NCI-H1436 (cell line): Measurements from ENCODE around the gene FMC1.
"Not testable (repeated sequence)": the region's sequence is repeated elsewhere in the genome, so short reads cannot be mapped to it uniquely, and the experiment has no call there.

Experiments
- DNase-seq: peaks from one replicate; lab custom pipeline; 2025; lab: John Stamatoyannopoulos, UW

FMC1 gene

DNA sequence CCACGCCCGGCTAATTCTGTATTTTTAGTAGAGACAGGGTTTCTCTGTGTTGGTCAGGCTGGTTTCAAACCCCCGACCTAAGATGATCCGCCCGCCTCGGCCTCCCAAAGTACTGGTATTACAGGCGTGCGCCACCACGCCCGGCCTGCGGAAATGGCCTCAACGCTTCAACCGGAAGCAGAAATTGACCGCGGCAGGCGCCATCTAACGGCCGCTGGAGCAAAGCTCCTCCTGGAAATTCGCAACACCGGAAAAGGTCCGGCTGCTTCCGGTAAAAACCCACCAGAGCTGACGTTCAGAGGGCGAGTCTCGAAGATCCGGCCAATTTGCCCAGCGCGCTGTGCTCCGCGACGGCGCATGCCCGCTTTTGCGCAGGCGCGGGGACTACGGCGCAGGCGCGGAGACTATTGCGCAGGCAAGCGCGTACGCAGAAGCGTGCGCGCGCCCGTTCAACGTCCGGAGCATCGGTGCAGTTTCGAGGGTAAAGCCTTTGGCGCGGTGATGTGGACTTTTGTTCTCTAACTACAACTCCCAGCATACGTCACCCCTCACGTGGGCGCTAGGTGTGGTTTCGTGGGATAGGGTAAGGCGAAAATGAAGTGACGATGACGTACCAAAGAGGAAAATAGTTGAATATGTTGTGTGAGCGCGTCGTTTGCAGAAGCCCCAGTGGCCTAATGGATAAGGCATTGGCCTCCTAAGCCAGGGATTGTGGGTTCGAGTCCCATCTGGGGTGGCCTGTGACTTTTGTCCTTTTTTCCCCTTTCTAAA is 915 bp upstream of the FMC1 start:
- DNase-seq = peak; percentile 98

DNA sequence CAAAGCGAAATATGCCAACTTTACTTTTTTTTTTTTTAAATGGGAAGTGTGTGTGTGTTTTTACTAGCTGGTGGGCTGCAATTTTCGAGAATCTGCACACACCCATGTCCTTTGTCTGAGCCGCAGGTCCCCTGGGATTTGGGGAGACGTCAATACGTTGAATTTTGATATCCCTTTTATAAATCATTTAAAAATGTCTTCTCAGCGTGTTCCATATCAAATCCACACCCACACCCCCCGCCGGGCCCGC is 404 bp upstream of the FMC1 start:
- no peak for DNase-seq

DNA sequence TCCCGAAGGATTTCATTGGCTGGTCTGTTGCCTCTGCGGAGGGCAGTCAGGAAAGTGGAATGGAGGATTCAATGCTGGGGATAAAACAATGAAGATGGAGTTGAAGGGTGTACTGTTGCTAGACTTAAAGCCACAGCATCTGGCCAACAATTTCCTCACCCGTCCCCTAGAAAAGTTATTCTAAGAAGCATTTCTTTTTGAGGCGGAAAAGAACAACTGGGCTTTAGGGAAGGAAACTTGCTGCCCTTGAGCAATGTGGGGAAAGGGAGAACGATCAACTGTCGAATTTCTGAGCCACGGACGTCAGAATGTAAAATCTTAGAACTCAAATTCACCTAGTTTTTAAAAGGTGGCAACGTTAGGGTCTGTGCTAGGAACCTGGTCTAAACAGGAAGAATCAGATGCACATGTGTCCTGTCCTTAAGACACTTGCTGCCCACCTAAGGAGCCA is 664 bp downstream of the FMC1 start:
- no peak for DNase-seq

DNA sequence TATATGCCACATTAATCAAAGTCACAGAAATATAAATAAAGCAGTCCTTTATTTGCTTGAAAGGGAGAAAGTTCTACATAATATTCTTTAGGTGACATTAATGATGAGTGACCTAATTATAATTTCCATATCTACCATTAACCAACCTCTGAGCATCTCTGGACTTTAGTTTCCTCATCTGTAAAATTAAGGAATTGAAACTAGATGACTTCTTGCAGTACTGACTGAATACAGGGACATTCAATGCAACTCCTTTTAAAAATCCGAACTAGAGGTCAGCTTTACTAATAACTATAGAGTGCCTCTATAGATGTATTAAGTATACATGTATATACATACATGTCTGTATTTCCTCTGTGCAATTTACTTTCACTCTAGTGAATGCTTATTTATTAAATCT is 3.9 kb downstream of the FMC1 start:
- no peak for DNase-seq

DNA sequence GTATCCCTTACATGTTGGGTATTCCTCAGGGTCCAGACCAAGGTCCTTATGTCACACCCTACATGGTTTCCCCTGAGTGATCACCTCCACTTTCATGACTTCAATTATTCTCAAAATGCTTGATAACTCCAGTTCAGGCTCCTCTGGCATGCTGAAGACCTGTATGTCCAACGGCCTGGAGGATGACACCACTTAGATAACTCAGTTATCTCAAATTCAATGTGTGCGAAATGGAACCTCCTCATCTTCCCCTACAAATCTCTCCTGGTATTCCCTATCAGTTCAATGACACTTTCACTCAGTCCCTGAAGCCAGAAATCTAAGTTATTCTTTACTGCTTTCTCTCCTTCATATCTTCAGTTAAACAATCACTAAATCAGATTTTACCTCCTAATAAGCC is 9.9 kb downstream of the FMC1 start:
- no peak for DNase-seq

DNA sequence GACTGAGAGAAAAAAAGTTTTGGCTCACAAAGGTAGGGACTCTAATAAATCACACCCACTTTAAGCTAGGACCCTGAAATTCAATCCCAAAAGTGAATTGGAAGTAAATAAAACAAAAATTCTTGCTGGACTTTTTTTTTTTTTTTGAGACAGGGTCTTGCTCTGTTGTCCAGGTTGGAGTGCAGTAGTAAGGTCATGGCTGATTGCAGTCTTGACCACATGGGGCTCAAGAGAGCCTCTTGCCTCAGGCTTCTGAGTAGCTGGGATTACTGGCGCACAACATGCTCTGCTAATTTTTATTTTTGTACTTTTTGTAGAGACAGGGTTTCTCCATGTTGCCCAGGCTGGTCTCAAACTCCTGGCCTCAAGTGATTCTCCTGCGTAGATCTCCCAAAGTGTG is 13.6 kb downstream of the FMC1 start:
- no peak for DNase-seq

DNA sequence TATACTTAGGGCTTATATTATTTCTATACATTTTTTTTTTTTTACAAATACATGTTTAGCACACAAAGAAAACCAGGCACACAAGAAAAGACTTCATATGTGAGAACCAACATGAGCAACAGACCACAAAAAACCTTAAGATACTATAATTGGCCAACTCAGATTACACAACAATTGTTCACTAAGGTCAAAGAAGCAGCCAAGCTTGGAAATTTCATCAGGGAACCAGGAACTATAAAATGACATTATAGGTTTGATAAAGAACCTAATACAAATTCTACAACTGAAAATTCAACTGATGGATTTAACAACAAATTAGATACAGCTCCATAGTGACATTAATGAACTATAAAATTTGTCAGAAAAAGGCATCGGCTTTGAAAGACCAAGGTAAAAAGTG is 14.2 kb downstream of the FMC1 start:
- DNase-seq = no peak

DNA sequence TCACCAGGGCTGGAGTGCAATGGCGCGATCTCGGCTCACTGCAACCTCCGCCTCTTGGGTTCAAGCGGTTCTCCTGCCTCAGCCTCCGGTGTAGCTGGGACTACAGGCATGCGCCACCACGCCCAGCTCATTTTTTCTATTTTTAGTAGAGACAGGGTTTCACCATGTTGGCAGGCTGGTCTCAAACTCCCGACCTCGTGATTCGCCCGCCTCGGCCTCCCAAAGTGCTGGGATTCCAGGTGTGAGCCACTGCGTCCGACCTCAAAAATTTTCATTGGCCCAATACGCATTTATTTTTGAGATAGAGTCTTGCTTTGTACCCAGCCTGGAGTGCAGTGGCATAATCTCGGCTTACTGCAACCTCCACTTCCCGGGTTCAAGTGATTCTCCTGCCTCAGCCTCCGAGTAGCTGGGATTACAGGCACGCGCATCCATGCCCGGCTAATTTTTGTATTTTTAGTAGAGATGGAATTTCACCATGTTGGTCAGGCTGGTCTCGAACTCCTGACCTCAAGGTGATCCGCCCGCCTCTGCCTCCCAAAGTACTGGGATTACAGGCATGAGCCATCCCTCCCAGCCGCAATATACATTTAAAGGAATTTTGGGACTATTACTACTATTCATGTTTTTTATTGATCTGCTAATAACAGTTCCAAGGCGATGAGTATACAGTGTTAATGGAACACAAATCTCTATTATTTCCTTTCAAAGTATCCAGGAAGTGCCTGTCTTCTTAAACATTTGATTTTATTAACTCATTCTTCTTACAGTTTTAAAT is 16.8 kb downstream of the FMC1 start:
- not testable (repeated sequence) for DNase-seq

DNA sequence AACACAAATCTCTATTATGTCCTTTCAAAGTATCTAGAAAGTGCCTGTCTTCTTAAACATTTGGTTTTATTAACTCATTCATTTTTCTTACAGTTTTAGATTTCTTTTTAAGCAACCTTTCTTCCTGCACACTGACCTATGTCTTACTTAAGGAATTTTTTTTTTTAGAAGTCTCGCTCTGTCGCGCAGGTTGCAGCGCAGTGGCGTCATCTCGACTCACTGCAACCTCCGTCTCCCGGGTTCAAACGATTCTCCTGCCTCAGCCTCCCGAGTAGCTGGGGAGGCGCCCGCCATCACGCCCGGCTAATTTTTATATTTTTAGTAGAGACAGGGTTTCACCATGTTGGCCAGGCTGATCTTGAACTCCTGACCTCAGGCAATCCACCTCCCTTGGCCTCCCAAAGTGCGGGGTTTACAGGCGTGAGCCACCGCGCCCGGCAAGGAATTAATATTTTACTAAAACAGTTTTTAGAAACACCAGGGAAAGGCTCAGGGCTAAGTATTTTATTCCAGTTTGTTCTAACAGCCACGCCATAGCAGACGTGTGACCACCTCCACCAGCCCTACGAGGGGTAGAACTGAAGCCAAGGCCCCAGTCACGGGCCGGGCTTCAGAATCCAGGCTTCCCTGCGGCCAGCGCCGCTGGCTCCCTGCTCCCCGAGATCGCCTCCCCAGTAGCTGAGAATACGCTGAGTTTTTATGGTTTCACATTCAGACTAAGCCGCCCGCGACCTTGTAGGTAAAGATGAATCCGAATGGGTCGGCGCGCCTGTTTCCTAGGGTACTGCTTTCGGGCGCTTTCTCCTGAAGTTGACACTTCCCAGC is 17.6 kb downstream of the FMC1 start:
- peak; percentile 6 for DNase-seq

DNA sequence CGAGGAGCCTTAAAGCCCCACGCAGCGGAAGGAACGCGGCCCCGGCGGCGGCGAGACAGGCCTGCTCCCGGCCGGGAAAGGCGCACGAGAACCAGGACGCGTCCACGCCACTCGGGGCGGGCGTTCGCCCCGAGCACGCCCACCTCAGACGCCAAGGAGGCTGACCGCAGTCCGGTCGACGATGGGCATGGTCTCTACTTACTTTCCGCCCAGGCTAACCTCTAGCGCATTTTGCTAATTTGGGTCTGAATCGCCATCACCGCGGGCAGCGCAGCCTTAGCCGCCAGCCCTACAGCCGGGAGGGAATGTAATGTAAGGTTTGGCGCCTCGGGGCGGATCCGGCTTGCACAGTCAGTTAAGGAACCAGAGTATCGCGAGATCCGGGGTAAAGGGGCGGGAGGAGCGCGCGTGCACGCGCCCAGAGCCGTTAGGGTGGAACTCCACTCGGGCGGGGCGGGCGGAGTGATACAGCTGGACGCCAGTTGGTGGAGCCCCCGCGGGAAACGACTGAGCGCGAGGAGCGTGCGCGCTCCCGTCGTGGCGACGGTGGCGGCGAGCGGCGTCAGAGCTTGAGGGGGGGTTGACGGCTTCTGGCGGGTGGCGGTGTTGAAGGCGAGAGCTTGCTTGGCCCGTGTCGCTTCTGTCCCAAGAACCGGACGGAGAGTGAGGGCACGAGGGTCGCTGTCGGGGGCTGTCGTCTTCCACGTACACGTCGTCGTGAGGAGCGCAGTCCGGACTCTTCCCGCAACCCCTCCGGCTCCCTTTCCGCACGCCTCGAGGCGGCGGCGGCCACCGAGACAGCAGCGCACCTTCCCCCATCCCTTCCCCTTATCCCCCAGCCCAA is 18.5 kb downstream of the FMC1 start, which contains the start of gene LUC7L2:
Gene LUC7L2, plus strand, starts transcription at position 529 of the 844 bp plus-strand sequence. CDS start 368 bp downstream, outside the sequence.
- peak; percentile 96 for DNase-seq

DNA sequence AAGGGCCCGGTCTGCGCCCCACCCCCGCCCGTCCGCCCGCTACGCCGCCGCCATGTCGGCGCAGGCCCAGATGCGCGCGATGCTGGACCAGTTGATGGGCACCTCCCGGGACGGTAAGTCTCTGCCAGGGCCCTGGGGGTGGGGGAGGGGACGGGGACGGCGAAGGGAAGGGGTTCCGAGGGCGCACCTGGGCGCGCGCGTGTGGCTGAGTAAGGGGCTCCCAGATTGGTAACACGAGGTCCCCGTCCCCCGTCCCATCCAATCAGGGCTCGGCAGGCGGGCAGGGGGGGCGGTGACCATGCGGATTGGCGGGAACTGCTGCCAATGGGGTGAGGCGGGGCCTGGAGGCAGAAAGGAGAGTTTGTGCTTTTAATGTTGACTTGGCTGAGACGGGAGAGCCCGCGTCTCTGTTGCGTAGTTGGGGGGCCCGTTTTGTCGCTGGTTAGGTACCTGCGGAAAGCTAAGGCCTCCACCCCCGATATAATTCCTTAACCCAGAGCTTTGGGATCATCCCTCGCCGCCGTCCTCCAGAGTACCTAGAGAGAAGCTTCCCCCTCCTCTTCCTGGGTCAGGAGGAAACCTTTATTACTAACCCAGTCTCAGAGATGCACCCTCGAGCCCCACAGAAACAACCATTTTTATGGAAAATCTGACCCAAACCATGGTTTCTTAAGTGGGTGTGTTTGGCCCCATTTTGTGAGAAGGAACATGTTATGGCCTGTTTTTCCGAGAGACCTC is 19.2 kb downstream of the FMC1 start:
- DNase-seq = peak; percentile 97

DNA sequence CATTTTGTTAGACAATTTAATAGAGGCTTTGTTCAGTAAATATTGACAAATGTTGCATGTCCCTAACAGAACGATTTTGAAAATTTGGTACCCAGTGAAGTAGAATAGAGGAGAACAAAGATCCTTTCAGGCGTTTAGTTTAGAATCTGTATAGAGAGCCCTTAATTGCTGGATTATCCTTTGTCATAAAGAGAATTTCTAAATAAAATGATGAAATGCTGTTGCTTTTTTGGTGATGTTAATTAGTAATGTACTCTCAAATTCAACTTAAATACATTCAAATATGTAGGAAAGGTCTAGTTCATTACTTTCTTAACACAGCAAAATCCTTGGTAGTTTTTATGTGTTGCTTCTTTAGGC is 19.8 kb downstream of the FMC1 start:
- DNase-seq = no peak

DNA sequence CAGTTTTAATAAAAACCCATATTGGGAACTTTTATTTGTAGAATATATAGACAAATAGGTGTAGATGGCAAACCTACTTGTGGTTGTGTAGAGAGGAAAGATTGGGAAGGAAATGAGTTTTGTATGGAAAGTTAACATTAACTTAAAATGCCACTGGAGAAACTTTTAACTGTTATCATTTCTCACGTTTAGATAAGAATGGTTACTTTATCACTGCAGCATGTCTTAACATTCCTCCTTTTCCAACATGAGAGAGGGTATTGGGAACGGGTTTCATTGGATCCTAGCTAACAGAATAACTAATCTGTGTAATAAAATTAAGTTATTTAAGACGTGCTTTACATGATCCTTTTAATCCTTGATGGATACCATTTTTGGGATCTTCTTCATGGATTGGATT is 20.4 kb downstream of the FMC1 start:
- no peak for DNase-seq

DNA sequence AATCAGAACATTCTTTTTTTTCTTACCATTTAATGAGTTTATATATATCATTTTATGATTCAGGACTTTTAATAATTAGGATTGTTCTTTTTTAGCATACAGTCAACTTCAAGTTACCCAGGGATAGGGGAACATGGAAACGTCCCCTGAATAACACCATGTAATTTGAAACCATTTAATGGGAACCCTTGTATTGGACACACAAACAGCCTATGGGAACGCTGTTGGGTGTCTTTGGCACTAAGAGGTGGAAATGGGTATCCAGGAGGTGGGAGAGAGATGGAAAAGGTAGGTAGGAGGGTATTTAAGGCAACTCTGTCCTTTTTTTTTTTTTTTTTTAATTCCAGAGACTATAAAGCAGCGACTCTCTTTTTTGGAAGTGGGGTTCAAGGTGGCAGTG is 21.2 kb downstream of the FMC1 start:
- no peak for DNase-seq

DNA sequence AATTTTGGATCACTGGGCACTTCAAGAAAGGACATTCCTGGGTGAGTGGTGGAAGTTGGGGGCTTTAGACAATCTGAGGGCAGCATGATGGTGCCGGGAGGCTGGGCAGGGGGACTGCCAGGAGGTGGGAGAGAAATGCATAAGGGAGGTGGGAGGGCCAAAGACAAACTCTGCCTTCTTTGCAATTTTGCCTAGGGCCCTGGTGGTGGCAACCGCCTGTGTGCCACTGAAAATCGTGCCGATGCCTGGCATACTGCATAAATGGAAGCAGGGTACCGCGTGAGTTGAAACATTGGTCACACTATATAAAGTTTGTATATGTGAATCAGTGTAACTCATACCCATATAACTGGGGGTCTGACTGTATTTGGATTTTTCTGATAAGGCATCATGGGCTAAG is 21.8 kb downstream of the FMC1 start:
- DNase-seq = no peak

DNA sequence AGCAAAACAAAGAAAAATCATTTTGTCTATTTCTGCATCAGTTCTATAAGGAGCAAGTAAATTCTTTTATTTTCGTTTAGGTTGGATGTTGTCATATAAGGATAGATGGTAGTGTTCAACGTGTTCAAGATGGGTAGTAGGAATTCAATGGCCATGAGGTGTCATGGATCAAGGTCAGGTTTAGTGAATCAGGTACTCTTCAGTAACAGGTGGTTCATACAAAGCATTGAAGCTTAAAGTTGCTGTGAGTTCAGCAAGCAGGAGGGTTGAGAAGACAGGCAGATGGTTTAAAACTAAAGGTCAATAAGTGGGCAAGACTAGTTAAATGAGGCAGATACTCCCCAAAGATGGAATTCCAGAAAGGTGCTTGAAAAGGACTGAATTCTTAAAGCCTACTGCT is 24.2 kb downstream of the FMC1 start:
- DNase-seq = no peak

DNA sequence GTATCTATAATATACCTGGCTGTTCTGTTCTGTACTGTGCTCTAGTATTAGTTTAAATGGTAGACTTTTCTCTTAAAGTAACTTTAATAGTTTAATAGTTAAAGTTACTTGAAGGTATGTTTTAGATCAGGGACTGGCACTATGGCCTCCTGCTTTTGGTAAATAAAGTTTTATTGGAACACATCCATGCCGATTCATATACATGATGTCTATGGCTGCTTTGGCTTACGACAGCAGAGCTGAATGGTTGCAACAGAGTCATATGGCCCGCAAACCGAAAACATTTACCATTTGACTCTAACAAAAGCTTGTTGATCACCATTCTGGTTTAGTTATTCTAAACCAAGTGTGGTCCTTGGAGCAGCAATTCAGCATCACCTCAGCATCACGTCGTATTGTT is 25.3 kb downstream of the FMC1 start:
- DNase-seq = no peak

DNA sequence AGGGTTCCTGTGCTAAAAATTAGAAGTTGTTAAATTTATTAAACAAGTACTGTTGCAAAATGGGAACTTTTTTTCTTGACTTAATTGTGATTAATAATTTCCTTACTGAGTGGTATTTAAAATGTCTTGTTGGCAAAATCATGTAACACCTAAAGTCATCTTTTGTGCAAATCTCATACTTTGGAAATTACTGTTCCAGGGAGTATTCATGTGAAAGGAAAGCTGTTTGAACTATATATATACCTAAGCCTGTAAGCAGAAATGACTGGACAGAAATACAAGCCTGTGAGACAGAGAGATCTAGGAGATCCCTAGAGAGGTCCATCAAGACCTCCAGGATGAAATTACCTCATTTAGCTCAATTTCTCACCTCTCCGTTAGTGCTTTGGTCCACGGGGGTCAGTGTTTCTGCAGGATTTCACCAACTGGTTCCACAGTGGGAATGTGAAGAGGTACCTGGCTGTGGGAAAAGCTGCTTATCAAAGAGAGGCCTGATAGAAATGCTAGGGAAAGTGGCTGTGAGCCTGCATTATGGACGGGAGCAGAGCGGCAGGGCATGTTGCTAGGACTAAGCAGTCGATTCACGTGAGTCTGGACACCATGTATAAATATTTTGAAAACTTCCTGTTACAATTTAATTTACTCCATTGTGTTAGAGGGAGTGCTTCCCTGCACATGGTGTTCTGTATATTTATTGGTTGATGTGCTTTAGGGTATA is 26.5 kb downstream of the FMC1 start:
- no peak for DNase-seq

DNA sequence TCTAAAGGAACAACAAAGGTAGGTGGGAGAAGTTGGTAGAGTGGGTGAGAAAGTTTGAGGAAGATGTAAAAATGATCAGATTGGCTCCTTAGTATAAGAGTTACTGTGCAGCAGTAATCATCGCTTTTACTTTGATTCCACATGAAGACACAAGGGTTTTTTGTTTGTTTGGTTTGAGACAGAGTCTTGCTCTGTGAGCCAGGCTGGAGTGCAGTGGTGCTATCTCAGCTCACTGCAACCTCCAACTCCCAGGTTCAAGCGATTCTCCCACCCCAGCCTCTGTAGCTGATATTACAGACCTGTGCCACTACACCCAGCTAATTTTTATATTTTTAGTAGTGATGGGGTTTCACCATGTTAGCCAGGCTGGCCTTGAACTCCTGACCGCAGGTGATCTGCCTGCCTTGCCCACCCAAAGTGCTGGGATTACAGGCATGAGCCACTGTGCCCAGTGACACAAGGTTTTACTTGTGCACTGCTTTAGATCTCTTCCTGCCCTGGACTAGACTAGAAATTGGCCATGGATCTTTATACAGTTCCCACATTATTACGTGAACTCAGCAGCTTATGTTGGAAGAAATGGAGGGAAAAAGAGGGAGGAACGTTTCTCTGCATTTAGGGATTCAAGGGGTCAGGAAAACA is 29.3 kb downstream of the FMC1 start:
- no peak for DNase-seq

DNA sequence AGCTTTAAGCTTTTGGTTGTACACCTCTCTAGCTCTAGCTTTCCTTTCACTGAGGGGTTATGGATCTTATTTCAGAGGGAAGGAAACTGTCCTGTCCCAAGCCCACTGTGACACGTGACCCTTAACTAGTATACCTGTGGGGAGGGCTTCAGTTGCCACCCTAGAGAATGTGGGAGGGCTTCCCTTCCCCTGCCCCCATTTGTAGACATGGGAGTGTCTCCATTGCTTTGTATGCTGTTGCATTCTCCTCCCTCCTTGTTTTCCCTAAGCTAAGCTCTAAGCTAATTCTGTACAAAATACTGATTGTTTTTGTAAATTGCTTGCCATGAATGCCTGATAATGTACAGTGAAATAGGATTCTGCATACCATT is 29.8 kb downstream of the FMC1 start:
- DNase-seq = no peak
